Measurements from ENCODE around the gene IL2RG. TPM values are rescaled to one million over a fixed set of nuclear protein-coding genes. Genes with fewer than 3 reads are reported as not detected.

IL2RG gene
- total RNA-seq, 2 experiments from 2014 or later: 317 to 322 TPM

DNA sequence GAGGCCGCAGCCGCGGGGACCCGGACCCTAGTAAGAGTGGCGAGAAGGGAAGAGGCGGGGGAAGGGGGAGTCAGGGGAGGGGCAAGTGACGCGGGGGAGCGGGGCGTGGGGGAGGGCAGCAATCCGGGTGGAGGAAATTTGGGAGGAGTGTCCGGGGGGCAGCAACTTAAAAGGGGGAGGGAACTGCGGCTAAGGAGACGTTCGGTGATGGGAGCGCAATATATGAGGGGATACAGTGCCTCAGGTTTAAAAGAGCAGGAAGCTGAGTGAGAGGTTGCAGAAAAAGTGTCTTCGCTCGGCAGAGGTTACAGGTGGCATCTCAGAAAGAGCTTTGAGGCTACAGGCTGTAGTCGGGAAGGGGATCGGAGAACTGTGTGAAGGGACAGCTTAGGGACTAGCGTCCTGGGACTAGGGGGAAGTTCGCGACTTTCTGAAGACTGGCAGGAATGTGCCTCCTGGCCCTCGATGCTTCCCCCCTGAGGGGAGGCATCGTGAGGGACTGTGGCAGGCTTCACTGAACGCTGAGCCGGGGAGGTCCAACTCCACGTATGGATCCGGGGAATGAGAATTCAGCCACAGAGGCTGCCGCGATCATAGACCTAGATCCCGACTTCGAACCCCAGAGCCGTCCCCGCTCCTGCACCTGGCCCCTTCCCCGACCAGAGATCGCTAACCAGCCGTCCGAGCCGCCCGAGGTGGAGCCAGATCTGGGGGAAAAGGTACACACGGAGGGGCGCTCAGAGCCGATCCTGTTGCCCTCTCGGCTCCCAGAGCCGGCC is 15.2 kb downstream of the IL2RG start:
- POLR2A ChIA-PET: no interaction called here
- CTCF ChIA-PET: interaction anchor here (0.9 to 1.1 kb wide), 2 partner anchors 16 to 22 kb away, joined by 3 read pairs; partner anchors contain the start of gene MED12

DNA sequence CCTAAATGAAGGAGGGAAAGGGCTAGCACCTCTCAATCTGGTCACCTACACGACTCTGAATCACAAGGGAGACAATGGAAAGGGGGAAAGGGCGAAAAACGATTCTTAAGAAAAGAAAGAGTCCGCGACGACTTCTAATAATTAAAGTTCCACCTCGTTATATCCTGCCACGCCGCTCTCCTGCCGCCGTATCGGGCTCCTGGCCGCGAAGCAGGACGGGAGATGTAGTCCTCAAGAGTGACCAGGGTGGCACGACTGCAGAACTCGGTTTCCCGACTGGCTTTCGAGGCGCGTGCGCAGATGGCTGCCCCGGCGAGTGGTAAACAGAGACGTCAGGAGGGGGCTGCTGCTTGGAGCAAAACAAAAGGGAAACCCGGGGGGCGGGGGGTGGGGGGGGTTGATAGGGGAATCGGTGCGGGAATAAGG is 15.8 kb downstream of the IL2RG start, which contains the start of gene FOXO4:
Gene FOXO4, plus strand, starts transcription at position 297 of the 426 bp plus-strand sequence. CDS start 678 bp downstream, outside the sequence.
- POLR2A ChIA-PET: no interaction called here
- CTCF ChIA-PET: interaction anchor here (0.9 to 1.1 kb wide), 2 partner anchors 16 to 23 kb away, joined by 3 read pairs; partner anchors contain the start of gene MED12

DNA sequence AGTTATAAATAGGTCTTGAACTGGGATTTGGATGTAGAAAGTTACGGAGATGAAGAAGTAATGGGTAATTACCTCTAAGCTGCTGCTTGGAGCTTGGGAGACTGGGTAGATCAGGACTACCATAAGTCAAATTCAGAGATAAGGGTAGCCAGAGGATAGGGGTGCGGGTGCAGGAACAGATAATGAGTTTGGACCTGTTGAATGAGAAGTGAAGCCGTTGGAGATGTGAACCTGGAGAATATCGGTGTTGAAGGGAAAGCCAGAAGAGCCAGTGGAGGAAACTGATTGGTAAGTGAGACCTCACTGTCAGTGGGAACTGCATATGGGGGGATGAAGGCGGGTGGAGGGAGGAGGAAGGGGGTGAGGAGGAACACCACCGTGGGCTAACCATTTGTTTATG is 16.3 kb downstream of the IL2RG start:
- CTCF ChIA-PET: no interaction called here
- POLR2A ChIA-PET: no interaction called here

DNA sequence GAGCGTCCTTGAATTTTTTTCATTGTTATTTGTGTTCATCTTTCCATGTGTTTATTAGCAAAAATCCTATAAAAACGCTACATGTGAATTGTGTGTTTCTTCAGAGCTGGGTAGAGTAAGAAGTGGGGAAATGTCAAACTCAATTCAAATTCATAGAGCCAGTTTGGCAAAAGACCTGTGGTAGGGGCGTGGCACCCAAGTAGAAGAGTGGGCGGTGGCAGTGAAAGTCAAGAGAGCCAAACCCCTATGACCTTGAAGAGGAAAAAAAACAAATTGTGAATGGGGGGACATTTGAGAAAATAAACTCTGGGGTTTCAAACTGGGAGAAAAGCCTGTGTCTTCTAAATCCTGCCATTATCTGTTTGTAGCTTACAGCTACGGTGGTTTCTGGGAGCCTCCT is 20.1 kb downstream of the IL2RG start:
- ChIA-PET POLR2A (no interaction called here), CTCF (no interaction called here)

DNA sequence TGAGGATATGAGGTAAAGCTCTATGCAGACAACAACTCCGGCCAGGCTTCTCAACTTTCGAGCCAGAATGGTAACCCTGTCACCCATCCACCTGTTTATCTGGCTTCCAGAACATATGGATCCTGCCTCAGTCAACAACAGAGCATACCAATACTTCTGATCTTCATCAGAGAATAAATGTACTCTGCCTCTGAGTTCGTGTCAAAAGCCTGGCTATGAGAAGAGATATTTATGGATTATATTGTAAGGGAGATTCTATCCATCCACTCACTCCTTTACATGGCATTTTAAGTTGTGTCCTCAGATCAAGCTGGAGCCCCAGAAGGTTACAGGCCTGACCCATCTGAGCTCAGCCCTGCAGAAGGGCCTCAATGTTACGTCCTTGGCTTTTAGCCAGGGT is 25.5 kb downstream of the IL2RG start:
- ChIA-PET POLR2A (no interaction called here), CTCF (no interaction called here)

DNA sequence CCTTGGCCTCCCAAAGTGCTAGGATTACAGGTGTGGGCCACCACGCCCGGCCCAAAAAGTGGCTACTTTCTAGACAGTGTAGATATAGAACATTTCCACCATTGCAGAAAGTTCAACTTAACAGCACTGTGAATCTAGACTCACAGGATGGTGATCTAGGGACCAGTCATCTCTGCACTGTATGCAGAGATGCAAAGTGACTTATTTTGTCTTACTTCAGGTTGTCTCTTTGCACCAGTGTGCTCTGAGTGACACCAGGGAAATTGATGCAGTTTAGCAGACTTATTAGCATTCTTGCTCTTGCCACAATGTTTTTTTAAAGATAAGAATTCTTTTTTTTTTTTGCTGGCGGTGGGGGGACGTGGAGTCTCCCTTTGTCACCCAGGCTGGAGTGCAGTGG is 28.6 kb downstream of the IL2RG start:
- ChIA-PET CTCF (interaction anchor here (0.6 kb wide), 1 partner anchor 441 kb away, joined by 3 read pairs; no protein-coding TSS in a partner anchor), POLR2A (no interaction called here)

DNA sequence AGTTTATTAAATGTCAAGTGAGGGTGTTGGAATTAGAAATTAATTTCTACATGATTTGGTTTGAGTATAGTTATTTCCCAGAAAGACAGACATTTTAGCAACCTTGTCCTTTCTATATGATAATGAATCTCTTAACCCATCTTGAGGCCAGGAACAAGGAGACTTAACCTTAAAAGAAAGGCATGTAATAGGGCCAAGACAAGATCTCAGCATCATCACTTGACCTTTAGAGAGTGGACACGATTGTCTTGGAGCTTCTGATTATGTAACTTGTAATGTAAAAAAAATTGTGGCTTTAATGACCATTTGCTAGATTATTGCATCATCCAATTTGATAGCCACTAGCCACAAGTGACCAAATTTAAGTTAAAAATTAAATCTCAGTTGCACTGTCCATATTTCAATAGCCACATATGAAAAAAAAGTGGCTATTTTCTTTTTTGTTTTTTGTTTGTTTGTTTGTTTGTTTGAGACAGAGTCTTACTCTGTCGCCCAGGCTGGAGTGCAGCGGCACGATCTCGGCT is 29.2 kb downstream of the IL2RG start:
- ChIA-PET CTCF (no interaction called here), POLR2A (no interaction called here)

DNA sequence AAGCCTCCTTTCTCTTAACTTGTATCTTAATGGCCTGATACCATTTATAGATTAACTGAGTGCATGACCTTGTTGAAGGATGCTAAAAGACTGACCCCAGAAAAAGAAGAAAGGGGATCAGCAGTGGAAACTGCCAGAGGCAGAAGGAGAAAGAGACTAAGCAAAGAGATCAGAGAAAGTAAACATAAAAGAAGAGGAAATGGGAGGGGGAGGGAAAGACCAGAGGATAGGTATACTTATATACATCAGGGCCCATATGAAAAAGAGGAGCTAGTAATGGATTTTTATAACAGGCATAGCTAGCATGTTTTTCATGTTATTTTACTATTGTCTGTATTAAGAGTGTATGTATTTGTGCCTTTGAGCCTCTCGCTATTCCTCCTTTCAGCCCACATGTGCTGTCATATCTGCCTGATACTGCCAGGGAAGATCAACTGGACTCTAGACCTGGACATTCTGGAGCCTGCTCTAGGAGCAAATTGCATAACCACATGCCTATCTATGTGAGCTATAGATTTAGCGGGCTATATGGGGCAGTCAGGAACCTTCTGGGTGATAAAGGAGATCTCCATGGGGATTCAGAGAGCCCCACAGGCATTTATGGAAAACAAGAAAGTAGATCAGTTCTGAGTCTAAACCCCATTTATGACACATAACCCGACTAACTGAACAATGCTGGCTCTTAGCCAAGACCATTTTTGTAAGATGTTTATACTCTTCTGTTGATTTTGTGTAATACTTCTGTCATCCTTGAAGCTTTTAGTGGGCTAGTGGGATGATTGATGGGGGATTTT is 29.9 kb downstream of the IL2RG start:
- POLR2A ChIA-PET: no interaction called here
- CTCF ChIA-PET: no interaction called here

DNA sequence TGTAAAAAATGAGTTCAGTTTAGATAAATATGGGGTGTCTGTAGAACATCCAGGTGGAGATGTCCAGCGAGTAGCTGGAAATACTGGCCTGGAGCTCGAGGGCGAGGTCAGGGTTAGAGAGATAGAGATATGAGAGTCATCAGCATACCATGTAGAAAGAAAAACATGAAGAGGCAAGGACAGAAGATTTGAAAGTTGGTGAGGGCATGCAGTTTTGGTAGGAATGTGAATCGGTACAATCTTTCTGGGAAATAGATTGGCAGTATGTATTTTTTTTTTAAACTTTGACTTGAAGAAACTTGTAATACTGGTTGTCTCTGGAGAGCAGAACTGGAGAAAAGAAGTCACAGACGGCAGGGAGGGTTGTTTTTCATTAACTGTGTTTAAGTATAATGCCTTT is 40.8 kb downstream of the IL2RG start:
- ChIA-PET POLR2A (no interaction called here), CTCF (no interaction called here)

DNA sequence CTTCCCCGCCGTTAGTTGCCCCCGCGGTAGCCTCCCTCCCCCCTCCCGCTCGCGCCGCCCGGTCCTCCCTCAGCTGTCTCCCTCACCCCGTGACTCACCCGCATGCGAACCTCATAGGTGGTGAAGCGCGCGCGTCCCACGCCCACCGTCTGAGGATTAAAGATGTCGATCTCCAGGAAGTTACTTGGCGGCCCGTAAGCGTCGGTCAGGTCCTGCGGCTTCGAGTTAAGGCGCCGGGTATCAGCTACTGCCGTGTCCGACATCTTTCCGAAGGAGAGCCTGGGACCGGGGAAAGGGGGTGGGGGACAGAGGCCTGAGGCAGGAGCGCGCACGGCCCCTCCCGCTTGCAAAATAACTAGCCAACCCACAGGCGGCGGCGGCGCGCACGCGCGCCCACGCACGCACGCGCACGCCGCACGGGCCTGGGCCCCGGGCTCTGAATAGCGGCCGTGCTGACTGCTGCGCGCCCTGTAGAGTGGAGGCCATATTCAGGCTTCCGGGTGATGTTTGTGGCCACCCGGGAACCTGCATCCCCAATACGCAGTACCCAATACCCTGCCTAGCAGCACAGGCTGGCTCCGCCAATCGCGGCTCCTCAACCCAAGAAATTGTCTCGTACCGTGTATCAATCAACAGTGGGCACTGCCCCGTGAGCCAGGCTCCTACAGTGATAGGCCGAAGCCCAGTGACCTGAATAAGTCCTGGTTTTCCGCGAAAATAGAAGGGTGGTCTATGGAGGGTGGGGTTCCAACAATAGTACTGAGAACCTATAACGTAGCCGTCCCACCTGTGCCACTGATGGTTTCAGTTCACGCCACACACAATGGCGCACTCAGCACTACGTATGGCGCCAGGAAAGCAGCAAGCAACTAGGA is 43.1 kb downstream of the IL2RG start, which contains the start of gene SNX12:
Gene SNX12, minus strand, starts transcription at position 291 of the 875 bp plus-strand sequence. Its CDS starts 28 bp downstream, at position 263.
- ChIA-PET POLR2A (interaction anchor here (0.5 to 0.9 kb wide), 5 partner anchors 44 to 302 kb away, joined by 3 to 5 read pairs (median 4); partner anchors contain the start of gene MED12), CTCF (no interaction called here)

DNA sequence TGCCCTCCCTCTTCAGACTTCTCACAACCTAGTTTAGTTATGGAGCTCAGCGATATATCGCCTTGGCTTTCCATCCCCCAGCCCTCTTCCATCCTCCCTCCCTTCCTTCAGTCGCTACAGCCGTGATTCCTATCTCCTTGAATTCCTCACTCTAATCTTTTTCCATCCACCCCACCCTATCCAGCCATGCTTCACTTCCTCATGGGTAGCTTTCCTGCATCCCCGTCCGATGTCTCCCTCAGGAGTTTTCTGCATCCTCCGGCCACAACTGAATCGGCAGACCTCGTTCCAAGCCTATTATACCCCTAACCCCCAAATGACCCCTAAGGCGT is 43.7 kb downstream of the IL2RG start:
- ChIA-PET CTCF (no interaction called here), POLR2A (interaction anchor here (0.5 to 0.9 kb wide), 6 partner anchors 44 to 301 kb away, joined by 3 to 5 read pairs (median 4); partner anchors contain the start of gene MED12)

DNA sequence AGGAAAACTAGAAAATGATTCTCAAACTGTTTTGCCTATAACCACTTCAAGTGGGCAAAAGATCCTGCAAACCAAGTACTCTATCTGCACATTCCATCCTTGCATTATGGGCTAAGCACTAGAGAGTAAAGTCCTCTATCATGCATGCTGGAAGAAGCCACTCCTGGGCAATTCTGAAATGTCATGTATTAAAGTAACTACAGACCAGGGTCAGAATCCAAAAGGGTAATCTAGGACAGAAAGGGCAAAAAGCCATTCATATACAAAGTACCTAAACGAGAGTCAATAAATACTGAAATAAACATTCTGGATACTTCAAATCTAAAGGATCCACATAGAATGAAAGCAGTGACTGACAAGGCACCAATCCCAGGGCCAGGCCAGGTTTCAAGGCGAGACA is 44.3 kb downstream of the IL2RG start:
- ChIA-PET CTCF (no interaction called here), POLR2A (interaction anchor here (0.6 to 0.7 kb wide), 2 partner anchors 114 to 300 kb away, joined by 3 to 5 read pairs; no protein-coding TSS in a partner anchor)

DNA sequence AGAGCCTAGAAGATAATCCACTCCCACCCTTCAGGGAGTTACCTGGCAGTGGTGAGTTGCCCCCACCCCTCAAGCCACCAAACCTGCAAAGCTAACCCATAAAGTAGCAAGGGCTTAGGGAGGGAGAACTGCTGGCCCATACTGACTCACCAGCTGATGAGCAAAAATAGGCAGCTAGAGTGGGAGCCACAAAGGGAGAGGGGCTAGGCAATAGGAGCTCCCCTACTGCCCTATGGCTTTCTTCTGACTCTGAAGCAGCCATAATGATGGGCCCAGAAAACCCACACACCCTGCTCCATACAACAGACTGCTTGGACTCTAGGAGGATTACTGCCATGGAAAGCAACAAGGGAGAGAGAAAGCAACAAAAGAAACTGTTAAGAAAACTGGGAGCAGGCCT is 51.2 kb downstream of the IL2RG start:
- ChIA-PET CTCF (no interaction called here), POLR2A (no interaction called here)

DNA sequence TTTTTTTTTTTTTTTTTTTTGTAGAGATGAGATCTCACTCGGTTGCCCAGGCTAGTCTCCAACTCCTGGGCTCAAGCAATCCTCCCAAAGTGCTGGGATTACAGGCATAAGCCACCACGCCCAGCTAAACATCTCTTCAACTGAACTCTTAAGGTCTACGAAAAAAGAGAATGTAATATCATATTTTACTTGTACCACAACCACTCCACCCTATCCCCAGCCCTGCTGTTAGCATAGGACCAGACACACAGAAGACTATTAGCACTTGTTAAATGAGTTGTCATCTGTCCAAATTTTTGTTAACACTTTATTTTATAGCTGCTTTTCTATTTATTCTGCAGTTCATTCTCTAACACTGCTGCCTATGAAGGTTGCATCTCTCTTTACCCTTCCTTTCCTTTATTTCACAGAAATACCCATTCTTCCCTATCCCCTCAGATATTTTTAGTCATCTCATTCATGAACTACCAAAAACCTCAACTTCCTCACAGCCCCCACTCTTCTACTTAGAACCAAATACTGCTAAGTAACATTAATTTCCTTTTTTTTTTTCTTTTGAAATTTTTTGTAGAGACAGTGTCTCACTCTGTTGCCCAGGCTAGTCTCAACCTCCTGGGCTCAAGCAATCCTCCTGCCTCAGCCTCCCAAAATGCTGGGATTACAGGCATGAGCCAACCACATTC is 53.4 kb downstream of the IL2RG start:
- CTCF ChIA-PET: interaction anchor here (0.6 kb wide), 1 partner anchor 196 kb away, joined by 4 read pairs; no protein-coding TSS in a partner anchor
- POLR2A ChIA-PET: no interaction called here

Other genes with a start within 250 kb of the IL2RG start
- gene TEX11, start 202.9 kb downstream of the IL2RG start, total RNA-seq: not detected
- gene SLC7A3, start 180.5 kb downstream of the IL2RG start, total RNA-seq: under 1 TPM; 0.74 to 0.82 TPM
- gene SNX12, start 43.2 kb downstream of the IL2RG start, total RNA-seq: 10 to 100 TPM; 51.4 to 56.2 TPM
- 1 to 10 TPM; 8.0 to 9.7 TPM for gene FOXO4, start 15.7 kb downstream of the IL2RG start, total RNA-seq
- gene CXorf65, start 4.8 kb downstream of the IL2RG start, total RNA-seq: 1 to 10 TPM; 5.6 to 7.2 TPM
- gene MED12, start 7.0 kb upstream of the IL2RG start, total RNA-seq: 10 to 100 TPM; 49.0 to 56.8 TPM
- gene NLGN3, start 33.3 kb upstream of the IL2RG start, total RNA-seq: under 1 TPM; 0.53 to 0.67 TPM
- not detected for gene GJB1, start 111.6 kb upstream of the IL2RG start, total RNA-seq
- 10 to 100 TPM; 17.0 to 18.8 TPM for gene ZMYM3, start 142.6 kb upstream of the IL2RG start, total RNA-seq
- gene NONO, start 172.1 kb upstream of the IL2RG start, total RNA-seq: 100 to 1,000 TPM; 477 to 536 TPM
- gene ITGB1BP2, start 190.2 kb upstream of the IL2RG start, total RNA-seq: 1 to 10 TPM; 4.6 to 5.5 TPM